Hepatocyte (in vitro differentiated cells): ENCODE results near the gene CGB2. TPM values are rescaled to one million over a fixed set of nuclear protein-coding genes. Genes with fewer than 3 reads are reported as not detected.

Experiments
- DNase-seq: peaks from one replicate; pipeline ENCODE4 v3.0.0-alpha.2; 2016; ENCODE audit warnings: low spot score
- H2AFZ ChIP-seq: fragments of 200-600 bp; sonication (generic); 2 replicates; pipeline ENCODE4 v1.6.0; 2016; ENCODE audit warnings: antibody characterized with exemption, mild to moderate bottlenecking
- H3K27ac ChIP-seq: fragments of 200-600 bp; sonication (generic); 2 replicates; pipeline ENCODE4 v1.5.1; 2016; ENCODE audit warnings: mild to moderate bottlenecking
- H3K27me3 ChIP-seq: fragments of 200-600 bp; sonication (generic); 2 replicates; pipeline ENCODE4 v1.6.1; 2016
- H3K36me3 ChIP-seq: fragments of 200-600 bp; sonication (generic); replicated peaks from 2 replicates; pipeline ENCODE4 v1.5.1; 2016; ENCODE audit warnings: low read depth; ENCODE audit not compliant: insufficient read depth
- H3K4me1 ChIP-seq: fragments of 200-600 bp; sonication (generic); 2 replicates; pipeline ENCODE4 v1.5.1; 2016; ENCODE audit warnings: mild to moderate bottlenecking, moderate library complexity; ENCODE audit not compliant: insufficient read depth
- H3K4me2 ChIP-seq: fragments of 200-600 bp; sonication (generic); 2 replicates; pipeline ENCODE4 v1.6.0; 2016
- H3K4me3 ChIP-seq: fragments of 200-600 bp; sonication (generic); 2 replicates; pipeline ENCODE4 v1.5.1; 2016; ENCODE audit warnings: mild to moderate bottlenecking
- H3K79me2 ChIP-seq: fragments of 200-600 bp; sonication (generic); 2 replicates; pipeline ENCODE4 v1.6.0; 2017; ENCODE audit warnings: mild to moderate bottlenecking
- H3K9me2 ChIP-seq: fragments of 200-600 bp; sonication (generic); replicated peaks from 2 replicates; pipeline ENCODE4 v1.6.0; 2017; ENCODE audit warnings: mild to moderate bottlenecking; ENCODE audit not compliant: insufficient read depth
- H3K9me3 ChIP-seq: fragments of 200-600 bp; sonication (generic); 2 replicates; pipeline ENCODE4 v1.5.1; 2016; ENCODE audit warnings: low read depth, mild to moderate bottlenecking
- H4K20me1 ChIP-seq: fragments of 200-600 bp; sonication (generic); 2 replicates; pipeline ENCODE4 v1.6.0; 2016; ENCODE audit warnings: mild to moderate bottlenecking; ENCODE audit not compliant: insufficient read depth, poor library complexity, severe bottlenecking
- EZH2 ChIP-seq: fragments of 200-600 bp; sonication (generic); IDR thresholded peaks from 2 replicates; pipeline ENCODE4 v1.6.1; 2016; ENCODE audit warnings: antibody characterized with exemption, mild to moderate bottlenecking, borderline replicate concordance
- EZH2phosphoT487 ChIP-seq: fragments of 200-600 bp; sonication (generic); IDR thresholded peaks from one replicate; pipeline ENCODE4 v1.6.1; 2018; ENCODE audit warnings: antibody characterized with exemption, mild to moderate bottlenecking, low read depth, moderate library complexity; ENCODE audit not compliant: unreplicated experiment, severe bottlenecking
- WGBS: methylation state at CpG from one replicate; pipeline ENCODE4 v1.1.6; 2016; ENCODE audit warnings: low lambda C conversion rate; ENCODE audit errors: missing lambda C conversion rate; 5-methylcytosine and 5-hydroxymethylcytosine counted together
- polyA plus RNA-seq: library from polyadenylated mRNA; unstranded; fragments of >200 nt; fragmentation: Nextera tagmentation; extraction: Ambion mirVana; gene quantifications from 2 replicates; pipeline ENCODE4 v1.2.1, GENCODE V29; 2016
- total RNA-seq: library from RNA; depleted of rRNA; stranded (reverse); fragments of >200 nt; gene quantifications from 2 replicates; pipeline ENCODE4 v1.2.3, GENCODE V29; 2014
- TF ChIP-seq, protein P1 (sequence below): fragments of 200-600 bp; sonication (generic); IDR thresholded peaks from 2 replicates; pipeline ENCODE4 v1.5.1; 2016; ENCODE audit warnings: antibody characterized with exemption, mild to moderate bottlenecking; ENCODE audit not compliant: poor library complexity

The CGB2 gene
- total and polyA plus RNA-seq, 2 experiments from 2014 or later: not detected

GRCh38 chr19:48987323-48987722 is 44.4 kb upstream of the CGB2 start:
- Histone ChIP-seq H3K79me2 (peaks cover 26% of the 10 kb centered on the region), H3K27me3 (no peaks in the 10 kb centered on the region), H2AFZ (no peak overlapping the region), H3K9me2 (no peaks in the 10 kb centered on the region), H3K27ac (no peak overlapping the region), H4K20me1 (peaks cover 4% of the 10 kb centered on the region), H3K9me3 (no peaks in the 10 kb centered on the region), H3K36me3 (no peaks in the 10 kb centered on the region), H3K4me2 (no peak overlapping the region), H3K4me1 (peaks cover 11% of the 10 kb centered on the region), H3K4me3 (no peak overlapping the region)
- WGBS: 90% methylated on average over 7 of the region's 7 CpGs
- TF ChIP-seq, protein P1, sequence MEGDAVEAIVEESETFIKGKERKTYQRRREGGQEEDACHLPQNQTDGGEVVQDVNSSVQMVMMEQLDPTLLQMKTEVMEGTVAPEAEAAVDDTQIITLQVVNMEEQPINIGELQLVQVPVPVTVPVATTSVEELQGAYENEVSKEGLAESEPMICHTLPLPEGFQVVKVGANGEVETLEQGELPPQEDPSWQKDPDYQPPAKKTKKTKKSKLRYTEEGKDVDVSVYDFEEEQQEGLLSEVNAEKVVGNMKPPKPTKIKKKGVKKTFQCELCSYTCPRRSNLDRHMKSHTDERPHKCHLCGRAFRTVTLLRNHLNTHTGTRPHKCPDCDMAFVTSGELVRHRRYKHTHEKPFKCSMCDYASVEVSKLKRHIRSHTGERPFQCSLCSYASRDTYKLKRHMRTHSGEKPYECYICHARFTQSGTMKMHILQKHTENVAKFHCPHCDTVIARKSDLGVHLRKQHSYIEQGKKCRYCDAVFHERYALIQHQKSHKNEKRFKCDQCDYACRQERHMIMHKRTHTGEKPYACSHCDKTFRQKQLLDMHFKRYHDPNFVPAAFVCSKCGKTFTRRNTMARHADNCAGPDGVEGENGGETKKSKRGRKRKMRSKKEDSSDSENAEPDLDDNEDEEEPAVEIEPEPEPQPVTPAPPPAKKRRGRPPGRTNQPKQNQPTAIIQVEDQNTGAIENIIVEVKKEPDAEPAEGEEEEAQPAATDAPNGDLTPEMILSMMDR: no peak
- no peak for TF ChIP-seq EZH2
- no peak for TF ChIP-seq EZH2phosphoT487
- DNase-seq: no peak

DNA sequence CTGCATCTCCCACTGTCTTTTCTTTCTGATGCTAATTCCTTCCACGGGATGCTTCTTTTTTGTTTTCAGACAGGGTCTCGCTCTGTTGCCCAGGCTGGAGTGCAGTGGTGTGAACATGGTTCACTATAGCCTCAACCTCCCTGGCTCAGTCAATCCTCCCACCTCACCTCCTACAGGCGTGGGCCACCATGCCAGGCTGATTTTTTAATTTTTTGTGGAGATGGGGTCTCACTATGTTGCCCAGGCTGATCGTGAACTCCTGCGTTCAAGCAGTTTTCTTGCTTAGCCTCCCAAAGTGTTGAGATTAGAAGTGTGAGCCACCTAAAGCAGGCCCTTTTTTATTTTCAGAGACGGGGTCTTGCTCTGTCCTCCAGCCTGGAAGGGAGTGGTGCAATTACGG is 43.4 kb upstream of the CGB2 start:
- H3K36me3 ChIP-seq: no peaks in the 10 kb centered on the region

GRCh38 chr19:48988860-48989259 is 42.8 kb upstream of the CGB2 start:
- Histone ChIP-seq H3K4me1 (peaks cover 11% of the 10 kb centered on the region), H3K36me3 (no peaks in the 10 kb centered on the region), H3K27me3 (no peaks in the 10 kb centered on the region), H4K20me1 (peaks cover 4% of the 10 kb centered on the region), H3K9me2 (no peaks in the 10 kb centered on the region), H3K27ac (no peak overlapping the region), H3K4me3 (no peak overlapping the region), H3K9me3 (no peaks in the 10 kb centered on the region), H3K79me2 (peaks cover 31% of the 10 kb centered on the region), H2AFZ (no peak overlapping the region), H3K4me2 (no peak overlapping the region)
- TF ChIP-seq EZH2 (no peak), EZH2phosphoT487 (no peak)
- TF ChIP-seq, protein P1: no peak
- DNase-seq: no peak
- 95% methylated on average over 9 of the region's 9 CpGs for WGBS

More for the DNA sequence above, 43.4 kb upstream of the CGB2 start:
- Histone ChIP-seq H3K27ac (no peak overlapping the region), H2AFZ (no peak overlapping the region), H3K79me2 (peaks cover 31% of the 10 kb centered on the region), H3K27me3 (no peaks in the 10 kb centered on the region), H3K9me3 (no peaks in the 10 kb centered on the region), H3K4me1 (peaks cover 11% of the 10 kb centered on the region), H3K4me3 (no peak overlapping the region), H3K9me2 (no peaks in the 10 kb centered on the region), H3K4me2 (no peak overlapping the region), H4K20me1 (peaks cover 4% of the 10 kb centered on the region)
- TF ChIP-seq EZH2 (no peak), EZH2phosphoT487 (no peak)
- TF ChIP-seq, protein P1: no peak
- WGBS: 94% methylated on average over 7 of the region's 7 CpGs
- no peak for DNase-seq
